A549 (cell line): Measurements from ENCODE around the gene ZFYVE19.
A peak's percentile ranks its signal among the peaks of the same experiment; 100 is the strongest.

Experiments
- CHD2 ChIP-seq: fragments of 150-350 bp; IDR thresholded peaks from 2 replicates; pipeline ENCODE4 v1.6.1; 2014; ENCODE audit warnings: low read length; ENCODE audit not compliant: partially characterized antibody
- CHD4 ChIP-seq: fragments of 200-600 bp; sonication (generic); IDR thresholded peaks from 2 replicates; pipeline ENCODE4 v1.6.1; 2016; ENCODE audit warnings: antibody characterized with exemption, mild to moderate bottlenecking, borderline replicate concordance
- CTCF ChIP-seq: fragments of >200 bp; sonication (Bioruptor Twin); formaldehyde crosslinking; IDR thresholded peaks from 3 replicates; pipeline ENCODE4 v1.5.1; 2016
- MAFK ChIP-seq: fragments of 450-650 bp; IDR thresholded peaks from 2 replicates; pipeline ENCODE4 v1.6.1; 2014; ENCODE audit not compliant: partially characterized antibody
- MAX ChIP-seq: IDR thresholded peaks from 2 replicates; pipeline ENCODE4 v1.6.1; 2012
- POLR2A ChIP-seq: IDR thresholded peaks from 2 replicates; pipeline ENCODE4 v1.6.1; 2012; ENCODE audit warnings: mild to moderate bottlenecking, low read length
- RCOR1 ChIP-seq: fragments of 150-350 bp; IDR thresholded peaks from 2 replicates; pipeline ENCODE4 v1.6.1; 2014; ENCODE audit warnings: antibody characterized with exemption, low read length, low read depth
- SREBF2 ChIP-seq: fragments of 450-650 bp; IDR thresholded peaks from 2 replicates; pipeline ENCODE4 v1.6.1; 2014; ENCODE audit warnings: mild to moderate bottlenecking, moderate library complexity
- USF2 ChIP-seq: fragments of 450-650 bp; IDR thresholded peaks from 2 replicates; pipeline ENCODE4 v1.6.1; 2014; ENCODE audit warnings: antibody characterized with exemption
- TF ChIP-seq, protein P1 (sequence below): fragments of 200-600 bp; sonication (generic); IDR thresholded peaks from 2 replicates; pipeline ENCODE4 v1.6.1; 2016; ENCODE audit warnings: antibody characterized with exemption, mild to moderate bottlenecking, moderate library complexity

GRCh38 chr15:40763801-40764628 lies 42.9 kb upstream of the ZFYVE19 start, which contains the start of gene GCHFR:
- TF ChIP-seq CHD4, result no peak
- peak; percentile 20; the same call in 1 of the 3 replicates for TF ChIP-seq CTCF
- TF ChIP-seq MAX, result no peak; the same call in 1 of the 2 replicates
- no peak for TF ChIP-seq SREBF2
- no peak for TF ChIP-seq CHD2
- TF ChIP-seq MAFK, result no peak
- no peak for TF ChIP-seq USF2
- TF ChIP-seq, protein P1, sequence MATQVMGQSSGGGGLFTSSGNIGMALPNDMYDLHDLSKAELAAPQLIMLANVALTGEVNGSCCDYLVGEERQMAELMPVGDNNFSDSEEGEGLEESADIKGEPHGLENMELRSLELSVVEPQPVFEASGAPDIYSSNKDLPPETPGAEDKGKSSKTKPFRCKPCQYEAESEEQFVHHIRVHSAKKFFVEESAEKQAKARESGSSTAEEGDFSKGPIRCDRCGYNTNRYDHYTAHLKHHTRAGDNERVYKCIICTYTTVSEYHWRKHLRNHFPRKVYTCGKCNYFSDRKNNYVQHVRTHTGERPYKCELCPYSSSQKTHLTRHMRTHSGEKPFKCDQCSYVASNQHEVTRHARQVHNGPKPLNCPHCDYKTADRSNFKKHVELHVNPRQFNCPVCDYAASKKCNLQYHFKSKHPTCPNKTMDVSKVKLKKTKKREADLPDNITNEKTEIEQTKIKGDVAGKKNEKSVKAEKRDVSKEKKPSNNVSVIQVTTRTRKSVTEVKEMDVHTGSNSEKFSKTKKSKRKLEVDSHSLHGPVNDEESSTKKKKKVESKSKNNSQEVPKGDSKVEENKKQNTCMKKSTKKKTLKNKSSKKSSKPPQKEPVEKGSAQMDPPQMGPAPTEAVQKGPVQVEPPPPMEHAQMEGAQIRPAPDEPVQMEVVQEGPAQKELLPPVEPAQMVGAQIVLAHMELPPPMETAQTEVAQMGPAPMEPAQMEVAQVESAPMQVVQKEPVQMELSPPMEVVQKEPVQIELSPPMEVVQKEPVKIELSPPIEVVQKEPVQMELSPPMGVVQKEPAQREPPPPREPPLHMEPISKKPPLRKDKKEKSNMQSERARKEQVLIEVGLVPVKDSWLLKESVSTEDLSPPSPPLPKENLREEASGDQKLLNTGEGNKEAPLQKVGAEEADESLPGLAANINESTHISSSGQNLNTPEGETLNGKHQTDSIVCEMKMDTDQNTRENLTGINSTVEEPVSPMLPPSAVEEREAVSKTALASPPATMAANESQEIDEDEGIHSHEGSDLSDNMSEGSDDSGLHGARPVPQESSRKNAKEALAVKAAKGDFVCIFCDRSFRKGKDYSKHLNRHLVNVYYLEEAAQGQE, result no peak
- TF ChIP-seq RCOR1, result no peak
- 0 out of 2 replicates have a peak, but pooled peaks have one; percentile 6 for TF ChIP-seq POLR2A
